ENCODE data around the gene EFHB.

Gene EFHB

DNA sequence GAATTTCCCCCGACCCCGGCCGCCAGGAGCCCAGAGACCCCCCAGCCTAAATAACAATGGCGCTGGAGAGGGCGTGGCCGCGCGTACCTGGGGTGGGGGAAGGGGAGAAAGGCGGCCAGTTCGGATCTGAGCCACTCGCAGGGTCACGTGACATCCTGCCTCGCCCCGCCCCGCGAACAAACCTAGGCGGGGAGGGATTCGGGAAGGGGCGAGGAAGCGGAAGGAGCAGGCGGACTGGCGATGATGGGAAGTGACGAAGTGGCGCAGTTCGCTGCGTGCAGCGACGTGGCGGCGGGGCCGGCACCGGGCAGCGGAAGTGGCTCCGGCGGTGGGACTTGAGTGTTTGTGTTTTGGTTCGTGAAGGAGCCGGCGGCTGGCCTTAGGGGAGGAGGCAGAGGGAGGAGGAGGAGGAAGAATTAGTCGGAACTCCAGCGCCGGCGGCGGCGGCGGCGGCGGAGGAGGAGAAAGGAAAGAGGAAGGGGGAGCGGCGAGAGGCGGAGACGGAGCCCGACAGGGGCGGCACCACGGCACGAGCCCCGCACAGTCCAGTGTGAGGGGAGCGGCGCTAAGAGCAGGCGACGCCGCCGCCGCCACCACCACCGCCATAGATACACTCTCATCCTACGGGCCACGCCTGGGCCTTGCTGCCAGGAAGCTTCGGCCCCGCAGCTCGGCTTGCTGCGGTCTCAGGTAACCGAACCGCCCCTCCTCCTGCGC lies 13.0 kb upstream of the EFHB start, which contains the start of gene RAB5A:
RAB5A (plus strand) TSS at position 266 of the 717 bp plus-strand sequence. CDS start 3,802 bp downstream, outside the sequence.
- H3K4me3 ChIP-seq (ENCODE audit: low read depth, low read length): peak within 1 kb of the TSS; percentile 90
- DNase-seq (ENCODE audit: low read depth): peak; percentile 92
- TF ChIP-seq, protein P1, sequence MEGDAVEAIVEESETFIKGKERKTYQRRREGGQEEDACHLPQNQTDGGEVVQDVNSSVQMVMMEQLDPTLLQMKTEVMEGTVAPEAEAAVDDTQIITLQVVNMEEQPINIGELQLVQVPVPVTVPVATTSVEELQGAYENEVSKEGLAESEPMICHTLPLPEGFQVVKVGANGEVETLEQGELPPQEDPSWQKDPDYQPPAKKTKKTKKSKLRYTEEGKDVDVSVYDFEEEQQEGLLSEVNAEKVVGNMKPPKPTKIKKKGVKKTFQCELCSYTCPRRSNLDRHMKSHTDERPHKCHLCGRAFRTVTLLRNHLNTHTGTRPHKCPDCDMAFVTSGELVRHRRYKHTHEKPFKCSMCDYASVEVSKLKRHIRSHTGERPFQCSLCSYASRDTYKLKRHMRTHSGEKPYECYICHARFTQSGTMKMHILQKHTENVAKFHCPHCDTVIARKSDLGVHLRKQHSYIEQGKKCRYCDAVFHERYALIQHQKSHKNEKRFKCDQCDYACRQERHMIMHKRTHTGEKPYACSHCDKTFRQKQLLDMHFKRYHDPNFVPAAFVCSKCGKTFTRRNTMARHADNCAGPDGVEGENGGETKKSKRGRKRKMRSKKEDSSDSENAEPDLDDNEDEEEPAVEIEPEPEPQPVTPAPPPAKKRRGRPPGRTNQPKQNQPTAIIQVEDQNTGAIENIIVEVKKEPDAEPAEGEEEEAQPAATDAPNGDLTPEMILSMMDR (IDR thresholded peaks at IDR 0.05; ENCODE audit: control insufficient read depth, extremely low read depth, insufficient read depth): no peak

DNA sequence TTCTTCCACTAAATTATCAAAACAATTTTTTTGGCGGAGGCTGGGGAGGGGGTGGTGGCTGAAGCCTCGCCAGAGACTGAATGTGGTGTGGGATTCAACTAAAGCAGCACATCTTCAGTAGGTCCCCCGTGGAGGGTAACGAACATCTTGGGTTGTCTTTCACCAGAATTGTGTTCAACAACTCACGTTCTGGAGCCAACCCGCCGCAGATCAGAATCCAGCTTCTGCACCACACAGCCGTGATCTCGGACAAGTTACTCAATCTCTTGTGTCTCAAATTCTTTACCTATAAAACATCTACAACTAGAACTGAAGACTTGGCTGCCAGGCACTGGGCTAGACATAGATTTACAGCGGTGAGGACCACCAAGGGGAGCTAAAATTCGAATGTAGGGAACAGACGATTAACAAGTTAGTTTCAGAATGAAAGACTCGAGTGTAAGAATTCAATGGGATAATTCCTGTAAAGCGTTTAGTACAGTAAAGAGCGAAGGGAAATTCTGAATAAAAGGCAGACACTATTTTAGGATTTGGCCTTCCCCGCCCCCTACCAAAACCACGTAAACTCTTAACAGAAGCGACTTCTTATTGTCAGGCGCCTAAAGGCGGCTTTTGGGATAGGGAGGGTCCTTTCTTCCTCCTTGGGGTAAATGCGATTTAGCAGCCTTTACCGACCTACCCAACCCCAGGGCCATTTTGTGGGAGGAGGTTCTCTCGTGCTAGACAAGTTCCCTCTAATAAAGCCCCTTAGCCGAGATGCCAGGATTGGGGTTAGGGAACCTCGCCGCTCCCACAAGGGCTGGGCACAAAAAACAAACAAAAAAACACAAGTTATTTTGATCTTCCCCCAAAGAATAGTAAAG lies 12.2 kb upstream of the EFHB start:
- peak overlapping the region; percentile 90 for H3K4me3 ChIP-seq (ENCODE audit: low read depth, low read length)
- DNase-seq (ENCODE audit: low read depth): no peak
- TF ChIP-seq, protein P1 (IDR thresholded peaks at IDR 0.05; ENCODE audit: control insufficient read depth, extremely low read depth, insufficient read depth): no peak

DNA sequence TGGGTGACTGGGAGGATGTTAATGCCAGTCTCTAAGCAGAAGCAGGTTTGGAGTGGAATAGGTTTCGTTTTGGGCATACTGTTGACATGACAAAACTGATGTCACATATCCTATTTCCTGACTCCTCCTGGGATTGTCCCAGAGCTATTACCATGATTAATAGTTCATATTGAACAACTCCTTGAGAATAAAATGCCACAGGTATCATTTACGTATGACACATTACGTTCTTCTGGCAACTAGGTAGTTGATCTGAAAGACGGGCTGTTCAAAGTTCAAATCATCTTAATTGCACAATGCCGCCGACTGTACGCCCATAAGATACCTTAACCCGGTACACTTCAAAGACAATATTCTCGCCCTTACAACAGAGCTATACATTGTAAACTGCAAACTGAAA lies 11.5 kb upstream of the EFHB start:
- H3K4me3 ChIP-seq (ENCODE audit: low read depth, low read length): no peak overlapping the region; the same call in 1 of the 2 replicates
- TF ChIP-seq, protein P1 (IDR thresholded peaks at IDR 0.05; ENCODE audit: control insufficient read depth, extremely low read depth, insufficient read depth): no peak
- no peak for DNase-seq (ENCODE audit: low read depth)

DNA sequence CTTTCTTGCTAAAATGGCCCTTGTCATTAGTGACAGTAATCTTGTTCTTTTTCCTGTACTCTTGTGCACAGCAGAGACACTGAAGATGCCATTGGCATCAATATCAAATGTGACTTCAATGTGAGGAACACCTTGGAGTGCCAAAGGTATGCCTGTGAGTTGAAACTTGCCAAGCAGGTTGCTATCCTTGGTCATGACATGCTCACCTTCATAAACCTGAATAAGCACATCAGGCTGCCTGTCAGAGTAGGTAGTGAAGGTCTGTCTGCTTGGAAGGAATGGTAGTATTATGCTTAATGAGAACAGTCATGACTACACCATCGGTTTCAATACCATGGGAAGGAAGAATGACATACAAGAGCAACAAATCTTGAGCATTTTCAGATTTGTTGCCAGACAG lies 6.6 kb upstream of the EFHB start:
- DNase-seq (ENCODE audit: low read depth): no peak
- TF ChIP-seq, protein P1 (IDR thresholded peaks at IDR 0.05; ENCODE audit: control insufficient read depth, extremely low read depth, insufficient read depth): no peak
- no peak overlapping the region for H3K4me3 ChIP-seq (ENCODE audit: low read depth, low read length)

DNA sequence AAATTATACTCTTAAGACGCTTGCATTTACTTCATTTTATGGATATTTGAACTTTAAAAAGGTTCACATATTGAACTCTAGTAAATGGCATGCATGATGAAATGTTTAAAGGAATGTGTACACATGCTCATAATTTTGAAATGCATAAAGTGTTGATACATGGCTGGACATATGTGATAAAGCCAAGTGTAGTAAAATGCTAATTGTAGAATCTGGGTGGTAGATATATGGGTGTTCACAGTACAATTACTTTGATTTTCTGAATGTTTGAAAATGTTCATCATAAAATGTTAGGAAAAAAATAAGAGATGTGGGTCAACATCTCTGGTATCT lies 4.2 kb upstream of the EFHB start:
- no peak overlapping the region for H3K4me3 ChIP-seq (ENCODE audit: low read depth, low read length)
- no peak for DNase-seq (ENCODE audit: low read depth)
- TF ChIP-seq, protein P1 (IDR thresholded peaks at IDR 0.05; ENCODE audit: control insufficient read depth, extremely low read depth, insufficient read depth): no peak

DNA sequence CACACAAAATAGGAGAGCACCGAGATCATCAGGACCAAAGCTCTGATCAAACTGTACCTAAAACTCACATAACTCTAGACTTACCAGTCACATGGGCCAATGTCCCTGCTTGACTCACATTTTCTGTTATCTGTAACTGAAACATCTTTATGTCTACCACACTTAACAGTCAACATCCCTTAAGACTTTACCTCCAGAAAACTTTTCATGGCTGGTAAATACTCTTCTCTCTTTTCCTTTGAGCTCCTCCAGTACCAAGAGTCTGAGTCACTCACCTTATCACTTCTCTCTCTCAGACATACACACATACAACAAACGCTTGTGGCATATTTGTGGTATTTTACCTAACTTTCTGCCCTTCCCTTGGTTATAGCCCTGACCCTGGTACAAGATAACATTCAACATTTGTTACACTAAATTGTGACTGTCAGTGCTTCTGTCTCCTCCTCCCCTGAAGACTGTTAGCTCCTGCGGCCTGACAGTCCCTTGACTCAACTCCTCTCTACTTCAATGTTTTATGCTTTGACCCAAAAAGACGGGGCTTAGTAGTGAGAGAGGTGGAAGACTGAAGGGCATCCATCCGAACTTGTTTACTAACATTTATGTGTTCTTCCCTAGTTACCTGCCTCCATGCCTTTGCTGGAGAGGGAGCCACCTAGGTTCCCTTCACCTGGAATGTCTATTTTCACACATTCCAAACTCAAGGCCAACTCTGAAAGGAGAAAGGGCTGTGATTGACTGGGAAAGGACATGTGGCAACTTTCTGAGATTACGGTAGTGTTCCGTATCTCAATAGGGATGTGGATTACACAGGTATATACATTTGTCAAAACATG lies 3.7 kb upstream of the EFHB start:
- no peak for DNase-seq (ENCODE audit: low read depth)
- TF ChIP-seq, protein P1 (IDR thresholded peaks at IDR 0.05; ENCODE audit: control insufficient read depth, extremely low read depth, insufficient read depth): no peak
- H3K4me3 ChIP-seq (ENCODE audit: low read depth, low read length): no peak overlapping the region
